Endothelial cell (in vitro differentiated cells): Measurements from ENCODE around the gene TNFRSF1B. TPM values are rescaled to one million over a fixed set of nuclear protein-coding genes. Genes with fewer than 3 reads are reported as not detected.
A peak's percentile ranks its signal among the peaks of the same experiment; 100 is the strongest.

ENCODE experiments used
- DNase-seq: peaks from one replicate; pipeline ENCODE4 v3.0.0; 2021; ENCODE audit warnings: low spot score
- H3K27ac Mint-ChIP-seq: one replicate; pipeline ENCODE4 v1.8.0; 2021; ENCODE audit warnings: mixed read lengths, inconsistent platforms; ENCODE audit not compliant: unreplicated experiment
- H3K27me3 Mint-ChIP-seq: one replicate; pipeline ENCODE4 v1.8.0; 2021; ENCODE audit warnings: mild to moderate bottlenecking, moderate library complexity, mixed read lengths, inconsistent platforms; ENCODE audit not compliant: unreplicated experiment
- H3K36me3 Mint-ChIP-seq: one replicate; pipeline ENCODE4 v1.8.0; 2021; ENCODE audit warnings: mild to moderate bottlenecking, low read depth, mixed read lengths, inconsistent platforms; ENCODE audit not compliant: unreplicated experiment
- H3K4me1 Mint-ChIP-seq: one replicate; pipeline ENCODE4 v1.8.0; 2021; ENCODE audit warnings: mild to moderate bottlenecking, mixed read lengths, inconsistent platforms; ENCODE audit not compliant: unreplicated experiment
- H3K4me3 Mint-ChIP-seq: one replicate; pipeline ENCODE4 v1.8.0; 2021; ENCODE audit warnings: mild to moderate bottlenecking, mixed read lengths, inconsistent platforms; ENCODE audit not compliant: unreplicated experiment
- H3K9me3 Mint-ChIP-seq: one replicate; pipeline ENCODE4 v1.8.0; 2021; ENCODE audit warnings: mixed read lengths, inconsistent platforms; ENCODE audit not compliant: unreplicated experiment
- CTCF ChIP-seq: fragments of 200-600 bp; sonication (generic); IDR thresholded peaks from one replicate; pipeline ENCODE4 v1.5.0; 2021; ENCODE audit warnings: antibody characterized with exemption; ENCODE audit not compliant: unreplicated experiment
- total RNA-seq: library from RNA; stranded (reverse); fragmentation: NEBNext Ultra II Directional; extraction: Animal tissue kit (Norgen Biotek cat#: 25700); gene quantifications from one replicate; pipeline ENCODE4 v1.2.1, GENCODE V29; 2021; ENCODE audit not compliant: unreplicated experiment

The TNFRSF1B gene
- total RNA-seq, 1 donor from 2014 or later = 142 TPM

GRCh38 chr1:12178511-12178910, 11.7 kb downstream of the TNFRSF1B start:
- no peak for DNase-seq
- Mint-ChIP-seq H3K4me3 (no peak overlapping the region), H3K27me3 (peaks cover 8% of the 10 kb centered on the region), H3K36me3 (peaks cover 32% of the 10 kb centered on the region), H3K4me1 (peaks cover 76% of the 10 kb centered on the region), H3K27ac (peak overlapping the region; percentile 76), H3K9me3 (no peaks in the 10 kb centered on the region)
- TF ChIP-seq CTCF = no peak

- H3K27me3 Mint-ChIP-seq = peaks cover 8% of the 10 kb centered on the region
- TF ChIP-seq CTCF = no peak
- H3K4me1 Mint-ChIP-seq = peaks cover 76% of the 10 kb centered on the region
- no peaks in the 10 kb centered on the region for H3K9me3 Mint-ChIP-seq
- DNase-seq = no peak
- no peak overlapping the region for H3K4me3 Mint-ChIP-seq
- H3K36me3 Mint-ChIP-seq = peaks cover 36% of the 10 kb centered on the region
- no peak overlapping the region for H3K27ac Mint-ChIP-seq
These were observed 12.3 kb downstream of the TNFRSF1B start for GRCh38 chr1:12179111-12179519.

GRCh38 chr1:12179676-12180075, 12.9 kb downstream of the TNFRSF1B start:
- H3K27ac Mint-ChIP-seq = no peak overlapping the region
- no peaks in the 10 kb centered on the region for H3K9me3 Mint-ChIP-seq
- peaks cover 74% of the 10 kb centered on the region for H3K4me1 Mint-ChIP-seq
- peaks cover 36% of the 10 kb centered on the region for H3K36me3 Mint-ChIP-seq
- DNase-seq = no peak
- H3K27me3 Mint-ChIP-seq = peaks cover 8% of the 10 kb centered on the region
- no peak overlapping the region for H3K4me3 Mint-ChIP-seq
- no peak for TF ChIP-seq CTCF

GRCh38 chr1:12180315-12180714, 13.5 kb downstream of the TNFRSF1B start:
- DNase-seq = no peak
- Mint-ChIP-seq H3K4me1 (peaks cover 75% of the 10 kb centered on the region), H3K9me3 (no peaks in the 10 kb centered on the region), H3K27ac (no peak overlapping the region), H3K27me3 (peaks cover 8% of the 10 kb centered on the region), H3K4me3 (no peak overlapping the region), H3K36me3 (peaks cover 36% of the 10 kb centered on the region)
- TF ChIP-seq CTCF = no peak

- Mint-ChIP-seq H3K9me3 (no peaks in the 10 kb centered on the region), H3K36me3 (peaks cover 36% of the 10 kb centered on the region), H3K27me3 (peaks cover 10% of the 10 kb centered on the region), H3K4me3 (no peak overlapping the region), H3K4me1 (peaks cover 76% of the 10 kb centered on the region), H3K27ac (no peak overlapping the region)
- no peak for DNase-seq
- no peak for TF ChIP-seq CTCF
These were observed 14.1 kb downstream of the TNFRSF1B start for GRCh38 chr1:12180903-12181302.
